Measurements from ENCODE around the gene RBMY1J. TPM values are rescaled to one million over a fixed set of nuclear protein-coding genes. Genes with fewer than 3 reads are reported as not detected.

RBMY1J gene
- total RNA-seq (2022; extraction: Qiagen RNA extraction; ENCODE audit: low read depth): not detected in 5 replicates

GRCh38 chrY:22403110-22403509 is at the start of gene RBMY1J:
Gene RBMY1J, plus strand, starts transcription at chrY:22403410. Its CDS starts 2,038 bp downstream, at chrY:22405448.

Other genes starting within 250 kb of the RBMY1J start
- not detected in 5 replicates for gene RBMY1F, start 220.5 kb upstream of the RBMY1J start, total RNA-seq (2022; extraction: Qiagen RNA extraction; ENCODE audit: low read depth)